ENCODE data around the gene NAA40.
"Not testable (repeated sequence)": the region's sequence is repeated elsewhere in the genome, so short reads cannot be mapped to it uniquely, and the experiment has no call there.

NAA40 gene

DNA sequence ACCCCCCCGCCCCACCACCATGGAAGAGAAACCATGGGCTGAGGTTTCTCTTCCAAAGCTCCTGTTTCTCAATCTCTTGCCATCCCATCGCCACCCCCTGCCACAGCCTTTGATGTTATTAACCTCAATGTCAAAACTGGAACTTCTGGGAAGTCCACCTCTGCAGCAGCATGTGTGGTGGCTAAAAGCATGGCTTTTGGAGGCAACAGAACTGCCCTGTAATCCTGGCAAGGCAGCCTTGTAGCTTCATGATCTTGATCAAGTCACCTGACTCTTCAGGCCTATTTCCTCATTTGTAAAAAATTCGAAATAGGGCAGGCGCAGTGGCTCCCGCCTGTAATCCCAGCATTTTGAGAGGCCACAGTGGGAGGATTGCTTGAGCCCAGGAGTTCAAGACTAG lies 32.1 kb downstream of the NAA40 start:
- Histone ChIP-seq H3K9ac (ENCODE audit: low read depth, low read length, poor library complexity, severe bottlenecking) (no peak overlapping the region), H4K20me1 (ENCODE audit: insufficient read depth, low read length, poor library complexity, severe bottlenecking) (no peaks in the 10 kb centered on the region), H3K36me3 (ENCODE audit: insufficient read depth, low read length) (no peaks in the 10 kb centered on the region), H3K4me1 (ENCODE audit: insufficient read depth, low read length, poor library complexity, severe bottlenecking) (peaks cover 4% of the 10 kb centered on the region), H2AFZ (ENCODE audit: low read length) (no peak overlapping the region), H3K79me2 (ENCODE audit: insufficient read depth, low read length) (peaks cover 15% of the 10 kb centered on the region), H3F3A (ENCODE audit: low read depth) (no peaks in the 10 kb centered on the region), H3K4me2 (ENCODE audit: low read depth, low read length, poor library complexity, severe bottlenecking) (no peak overlapping the region), H3K9me3 (ENCODE audit: insufficient read depth, low read depth, low read length) (no peaks in the 10 kb centered on the region), H3K27me3 (ENCODE audit: insufficient read depth, low read length, poor library complexity, severe bottlenecking) (no peaks in the 10 kb centered on the region), H3K4me3 (ENCODE audit: low read length, poor library complexity, severe bottlenecking) (no peak overlapping the region), H3K9me2 (replicated peaks; ENCODE audit: low read depth, low read length) (no peaks in the 10 kb centered on the region)
- no peak for TF ChIP-seq EZH2phosphoT487 (IDR thresholded peaks at IDR 0.05; ENCODE audit: borderline replicate concordance)
- TF ChIP-seq, protein P1, sequence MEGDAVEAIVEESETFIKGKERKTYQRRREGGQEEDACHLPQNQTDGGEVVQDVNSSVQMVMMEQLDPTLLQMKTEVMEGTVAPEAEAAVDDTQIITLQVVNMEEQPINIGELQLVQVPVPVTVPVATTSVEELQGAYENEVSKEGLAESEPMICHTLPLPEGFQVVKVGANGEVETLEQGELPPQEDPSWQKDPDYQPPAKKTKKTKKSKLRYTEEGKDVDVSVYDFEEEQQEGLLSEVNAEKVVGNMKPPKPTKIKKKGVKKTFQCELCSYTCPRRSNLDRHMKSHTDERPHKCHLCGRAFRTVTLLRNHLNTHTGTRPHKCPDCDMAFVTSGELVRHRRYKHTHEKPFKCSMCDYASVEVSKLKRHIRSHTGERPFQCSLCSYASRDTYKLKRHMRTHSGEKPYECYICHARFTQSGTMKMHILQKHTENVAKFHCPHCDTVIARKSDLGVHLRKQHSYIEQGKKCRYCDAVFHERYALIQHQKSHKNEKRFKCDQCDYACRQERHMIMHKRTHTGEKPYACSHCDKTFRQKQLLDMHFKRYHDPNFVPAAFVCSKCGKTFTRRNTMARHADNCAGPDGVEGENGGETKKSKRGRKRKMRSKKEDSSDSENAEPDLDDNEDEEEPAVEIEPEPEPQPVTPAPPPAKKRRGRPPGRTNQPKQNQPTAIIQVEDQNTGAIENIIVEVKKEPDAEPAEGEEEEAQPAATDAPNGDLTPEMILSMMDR (conservative IDR thresholded peaks at IDR 0.05; ENCODE audit: low read length), result no peak

DNA sequence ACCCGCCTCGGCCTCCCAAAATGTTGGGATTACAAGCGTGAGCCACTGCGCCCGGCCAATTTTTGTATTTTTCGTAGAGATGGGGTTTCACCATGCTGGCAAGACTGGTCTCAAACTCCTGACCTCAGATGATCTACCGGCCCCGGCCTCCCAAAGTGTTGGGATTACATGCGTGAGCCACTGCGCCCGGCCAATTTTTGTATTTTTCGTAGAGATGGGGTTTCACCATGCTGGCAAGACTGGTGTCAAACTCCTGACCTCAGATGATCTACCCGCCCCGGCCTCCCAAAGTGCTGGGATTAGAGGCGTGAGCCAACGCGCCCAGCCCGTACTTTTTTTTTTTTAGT lies 35.1 kb downstream of the NAA40 start:
- Histone ChIP-seq H3K4me2 (ENCODE audit: low read depth, low read length, poor library complexity, severe bottlenecking) (peak overlapping the region; percentile 45), H3K4me3 (ENCODE audit: low read length, poor library complexity, severe bottlenecking) (peak overlapping the region; percentile 48), H3K4me1 (ENCODE audit: insufficient read depth, low read length, poor library complexity, severe bottlenecking) (peaks cover 29% of the 10 kb centered on the region), H3K79me2 (ENCODE audit: insufficient read depth, low read length) (peaks cover 45% of the 10 kb centered on the region), H4K20me1 (ENCODE audit: insufficient read depth, low read length, poor library complexity, severe bottlenecking) (peaks cover 16% of the 10 kb centered on the region)
- not testable (repeated sequence) for H3K36me3 ChIP-seq (ENCODE audit: insufficient read depth, low read length); H3K9ac ChIP-seq (ENCODE audit: low read depth, low read length, poor library complexity, severe bottlenecking); H3K27me3 ChIP-seq (ENCODE audit: insufficient read depth, low read length, poor library complexity, severe bottlenecking); H3K9me3 ChIP-seq (ENCODE audit: insufficient read depth, low read depth, low read length); H3K9me2 ChIP-seq (replicated peaks; ENCODE audit: low read depth, low read length); H3F3A ChIP-seq (ENCODE audit: low read depth); H2AFZ ChIP-seq (ENCODE audit: low read length)

DNA sequence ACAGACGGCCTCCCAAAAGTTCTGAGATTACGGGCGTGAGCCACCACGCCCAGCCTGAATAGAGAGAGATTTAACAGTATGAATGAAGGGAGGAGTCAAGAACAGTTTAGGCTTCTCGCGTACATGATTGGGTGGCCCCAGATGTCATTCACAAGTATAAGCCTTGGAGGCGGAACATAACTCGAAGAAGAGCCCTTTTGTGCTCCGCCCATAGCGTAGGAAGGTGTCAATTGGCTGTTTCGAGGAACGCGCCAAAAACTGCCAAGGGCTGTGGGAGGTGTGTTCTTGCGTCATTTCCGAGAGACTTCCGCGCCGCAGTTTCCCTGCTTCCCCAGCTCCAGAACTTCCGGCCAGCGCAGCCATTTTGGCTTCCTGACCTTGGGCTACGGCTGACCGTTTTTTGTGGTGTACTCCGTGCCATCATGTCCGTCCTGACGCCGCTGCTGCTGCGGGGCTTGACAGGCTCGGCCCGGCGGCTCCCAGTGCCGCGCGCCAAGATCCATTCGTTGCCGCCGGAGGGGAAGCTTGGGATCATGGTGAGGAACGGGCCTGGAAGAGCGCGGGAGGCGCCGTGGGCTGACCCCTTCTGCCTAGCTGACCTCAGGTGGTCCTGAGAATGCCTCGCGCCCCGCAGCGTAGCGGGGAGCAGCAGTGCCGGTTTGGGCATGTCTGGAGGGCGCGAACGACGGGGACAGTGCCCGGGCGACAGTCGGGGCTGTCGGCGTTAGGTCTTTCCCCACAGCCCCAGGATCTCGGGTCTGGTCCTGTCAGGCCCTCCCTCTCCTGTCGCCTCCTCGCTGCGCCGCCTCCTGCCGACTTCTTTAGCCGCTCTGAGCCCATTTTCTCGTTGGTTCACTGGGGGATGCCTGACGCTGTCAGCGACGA lies 35.7 kb downstream of the NAA40 start, which contains the start of gene COX8A:
TSS of gene COX8A (plus strand) at position 362 of the 885 bp plus-strand sequence. CDS start at position 423, 61 bp downstream.
- H3K4me2 ChIP-seq (ENCODE audit: low read depth, low read length, poor library complexity, severe bottlenecking), result peak within 1 kb of the TSS; percentile 98

More for the DNA sequence above, 35.7 kb downstream of the NAA40 start, which contains the start of gene COX8A:
- H3K4me1 ChIP-seq (ENCODE audit: insufficient read depth, low read length, poor library complexity, severe bottlenecking), result peaks cover 35% of the 10 kb centered on the region
- TF ChIP-seq EZH2phosphoT487 (IDR thresholded peaks at IDR 0.05; ENCODE audit: borderline replicate concordance), result no peak
- TF ChIP-seq, protein P1 (conservative IDR thresholded peaks at IDR 0.05; ENCODE audit: low read length), result no peak
- peak within 1 kb of the TSS; percentile 90 for H3K9ac ChIP-seq (ENCODE audit: low read depth, low read length, poor library complexity, severe bottlenecking)
- no peaks in the 10 kb centered on the region for H3K9me2 ChIP-seq (replicated peaks; ENCODE audit: low read depth, low read length)
- no peaks in the 10 kb centered on the region for H3K27me3 ChIP-seq (ENCODE audit: insufficient read depth, low read length, poor library complexity, severe bottlenecking)
- no peaks in the 10 kb centered on the region for H3K36me3 ChIP-seq (ENCODE audit: insufficient read depth, low read length)
- peaks cover 51% of the 10 kb centered on the region for H3K79me2 ChIP-seq (ENCODE audit: insufficient read depth, low read length)
- H3F3A ChIP-seq (ENCODE audit: low read depth), result no peaks in the 10 kb centered on the region
- peaks cover 16% of the 10 kb centered on the region for H4K20me1 ChIP-seq (ENCODE audit: insufficient read depth, low read length, poor library complexity, severe bottlenecking)
- H3K9me3 ChIP-seq (ENCODE audit: insufficient read depth, low read depth, low read length), result no peaks in the 10 kb centered on the region
- H2AFZ ChIP-seq (ENCODE audit: low read length), result peak within 1 kb of the TSS; percentile 77
- H3K4me3 ChIP-seq (ENCODE audit: low read length, poor library complexity, severe bottlenecking), result peak within 1 kb of the TSS; percentile 83
